ENCODE measurements around the gene STIM1.

STIM1 gene

DNA sequence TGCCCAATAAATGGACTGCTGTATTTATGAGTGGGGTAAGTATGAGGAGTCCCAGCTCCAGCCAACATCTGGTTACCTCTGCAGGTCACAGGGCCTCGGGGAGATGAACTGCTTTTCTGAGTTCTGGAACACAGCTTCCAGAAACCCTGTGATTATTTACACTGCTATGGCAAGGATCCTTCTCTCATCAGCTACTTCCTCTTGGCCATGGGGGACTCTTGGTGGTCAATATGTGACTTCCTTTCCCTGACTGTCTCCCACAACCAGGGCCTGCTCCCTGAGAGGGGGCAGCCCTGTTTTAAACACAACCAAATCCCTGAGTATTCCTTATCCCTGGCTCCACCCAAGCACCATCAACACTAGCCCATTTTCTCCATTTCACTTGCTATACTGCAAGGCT, 24.7 kb upstream of the STIM1 start:
- no peak for DNase-seq (ENCODE audit: low read depth in 2 of 2)

DNA sequence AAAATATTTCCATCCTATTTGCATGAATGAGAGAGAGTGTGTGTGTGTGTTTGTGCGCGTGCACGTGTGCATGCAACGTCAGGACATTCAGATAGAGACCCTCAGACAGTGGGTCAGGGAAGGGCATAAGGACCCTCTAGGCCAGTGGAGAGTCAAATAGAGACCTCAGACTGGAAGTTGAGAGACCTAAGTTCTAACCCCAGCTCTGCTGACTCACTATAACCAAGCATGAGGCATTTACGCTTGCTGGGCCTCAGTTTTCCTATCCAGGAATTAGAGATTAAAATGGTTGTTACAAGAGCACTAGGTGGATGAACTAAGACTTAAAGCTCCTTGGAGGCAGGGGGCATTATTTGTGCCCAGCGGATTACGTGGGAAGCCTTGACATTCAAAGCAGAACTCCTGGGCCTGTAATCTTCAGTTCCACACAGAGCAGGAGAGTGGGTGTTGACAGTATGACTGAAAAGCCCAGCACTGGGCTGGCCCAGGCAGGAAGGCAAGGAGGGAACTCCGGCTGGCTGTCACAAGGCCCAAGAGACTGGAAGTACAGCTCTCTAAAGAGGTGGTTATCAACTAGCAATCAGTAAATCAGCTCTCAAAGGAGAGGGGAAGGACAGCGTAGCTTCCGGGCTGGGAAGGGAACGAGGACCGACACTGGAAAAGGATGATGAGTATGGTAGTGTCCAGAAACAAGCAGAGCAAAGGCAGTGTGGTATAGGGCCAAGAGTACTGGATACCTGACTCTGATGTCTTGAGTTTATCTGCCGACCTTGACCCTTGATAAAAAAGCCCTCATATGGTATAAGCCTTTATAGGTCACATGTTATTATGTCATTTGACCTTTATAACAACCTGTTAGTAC, 23.9 kb upstream of the STIM1 start:
- no peak for DNase-seq (ENCODE audit: low read depth in 2 of 2)

DNA sequence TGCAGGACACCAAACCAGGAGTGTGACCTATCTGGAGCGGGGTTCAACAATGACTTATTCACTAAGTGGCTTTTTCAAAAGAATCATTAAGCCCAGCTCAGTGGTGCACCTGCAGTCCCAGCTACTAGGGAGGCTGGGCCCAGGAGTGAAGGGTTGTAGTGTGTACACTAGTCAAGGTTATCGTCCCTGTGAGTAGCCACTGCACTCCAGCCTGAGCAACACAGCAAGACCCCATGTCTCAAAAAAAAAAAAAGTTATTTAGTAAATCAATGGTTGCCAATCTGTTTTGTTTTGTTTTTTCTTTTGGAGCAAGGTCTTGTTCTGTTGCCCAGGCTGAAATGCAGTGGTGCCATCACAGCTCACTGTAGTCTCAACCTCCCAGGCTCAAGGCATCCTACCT, 22.6 kb upstream of the STIM1 start:
- no peak for DNase-seq (ENCODE audit: low read depth in 2 of 2)

DNA sequence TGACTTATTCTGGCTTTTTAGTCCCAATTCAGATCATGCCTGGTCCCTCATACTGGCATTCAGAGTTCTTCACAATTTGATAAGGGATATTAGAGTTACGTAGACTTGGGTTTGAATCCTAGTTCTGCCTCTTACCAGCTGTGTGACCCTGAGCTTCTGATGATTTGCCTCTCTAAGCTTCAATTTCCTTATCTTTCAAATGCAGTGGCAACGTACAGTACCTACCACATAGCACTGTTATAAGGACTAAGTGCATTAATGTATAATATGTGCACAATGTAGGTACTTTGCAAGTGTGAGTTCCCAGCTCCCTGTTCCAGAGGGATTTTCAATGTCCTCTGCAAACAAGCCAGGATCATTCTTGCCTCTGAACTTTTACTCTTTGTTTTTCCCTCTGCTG, 22.0 kb upstream of the STIM1 start:
- DNase-seq (ENCODE audit: low read depth in 2 of 2), result no peak

DNA sequence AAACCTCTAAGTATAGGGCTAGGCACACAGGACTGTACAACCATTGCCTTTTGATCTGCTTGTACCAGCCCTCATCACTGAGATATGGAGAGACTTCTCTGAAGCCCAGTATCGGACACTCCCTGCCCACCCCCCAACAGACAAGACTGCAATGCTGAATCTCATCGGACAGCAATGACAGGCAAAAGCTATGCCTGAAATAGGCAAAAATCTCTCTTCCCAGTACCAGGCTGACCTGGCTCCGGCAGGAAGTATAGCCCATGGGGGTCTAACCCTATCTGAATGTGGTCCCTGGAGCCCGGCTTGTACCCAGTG, 21.2 kb upstream of the STIM1 start:
- DNase-seq (ENCODE audit: low read depth in 2 of 2), result no peak

DNA sequence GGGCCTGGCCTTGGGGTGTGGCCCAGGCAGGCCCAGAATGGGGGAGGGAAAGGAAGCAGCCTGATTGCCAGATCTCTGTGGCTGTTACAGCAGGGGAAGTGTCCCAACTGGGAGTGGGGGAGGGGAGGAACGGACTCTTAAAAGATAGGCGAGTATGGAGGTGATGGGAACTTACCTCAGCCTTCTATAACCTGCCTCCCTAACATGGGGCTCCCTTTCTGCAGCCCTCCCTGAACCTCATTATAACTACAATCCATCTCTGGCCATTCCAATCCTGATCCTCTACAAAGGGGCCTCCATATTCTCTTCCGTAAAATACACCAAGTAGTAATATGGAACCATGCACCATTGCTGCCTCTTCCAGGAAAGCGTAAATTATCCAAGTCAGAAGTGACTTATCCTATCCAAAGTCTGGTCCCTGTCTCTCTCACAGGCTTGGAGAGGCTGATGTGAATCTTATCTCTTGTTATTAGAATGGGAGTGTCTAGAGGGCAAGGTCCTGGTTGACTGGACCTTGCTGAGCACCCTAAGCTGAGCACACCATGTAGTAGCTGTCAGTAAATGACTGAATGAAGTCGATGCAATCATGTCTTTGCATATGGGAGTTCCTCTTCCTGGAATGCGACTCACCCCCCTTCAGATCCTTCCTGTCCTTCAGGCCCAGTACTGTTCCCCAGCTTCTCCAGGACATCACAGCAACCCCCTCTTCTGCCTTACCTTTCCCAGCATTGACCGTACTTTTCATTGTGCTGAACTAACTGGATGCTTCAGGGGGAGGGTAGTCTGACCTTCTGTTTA, 20.6 kb upstream of the STIM1 start:
- DNase-seq (ENCODE audit: low read depth in 2 of 2), result no peak

DNA sequence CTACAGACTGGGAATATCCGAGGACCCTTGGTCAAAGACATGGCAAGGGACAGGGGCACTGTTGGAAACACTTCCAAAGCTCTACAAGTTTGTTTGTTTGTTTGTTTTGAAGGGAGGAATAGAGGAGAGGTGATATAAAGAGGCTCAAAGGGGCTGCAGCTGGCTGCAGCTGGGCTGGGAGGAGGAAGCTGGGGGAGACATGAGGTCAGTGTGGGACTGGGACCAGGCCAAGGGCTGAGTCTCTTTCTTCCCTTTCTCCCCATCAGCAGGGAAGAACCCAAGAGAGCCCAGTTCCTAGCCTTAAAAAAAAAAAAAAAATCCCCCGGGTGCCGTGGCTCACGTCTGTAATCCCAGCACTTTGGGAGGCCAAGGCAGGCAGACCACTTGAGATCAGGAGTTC, 19.7 kb upstream of the STIM1 start:
- DNase-seq (ENCODE audit: low read depth in 2 of 2), result no peak

DNA sequence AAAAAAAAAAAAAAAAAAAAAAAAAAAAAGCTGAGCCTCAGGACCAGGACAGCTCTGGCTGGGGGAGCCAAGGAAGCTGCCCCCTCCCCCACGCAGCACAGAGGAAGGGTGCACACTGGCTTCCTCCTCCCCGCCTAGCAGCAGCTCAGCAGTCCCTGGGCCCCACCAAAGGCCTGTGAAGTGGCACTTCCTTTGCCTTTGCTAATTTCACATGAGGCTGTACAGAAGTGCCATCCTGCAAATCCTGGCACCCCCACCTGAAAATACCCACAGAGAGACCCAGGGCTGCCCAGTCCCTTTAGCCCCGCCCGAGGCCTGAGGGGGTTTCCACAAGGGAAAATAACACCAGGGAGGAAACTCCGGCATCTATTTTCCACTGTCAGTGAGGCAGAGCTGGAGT, 18.6 kb upstream of the STIM1 start:
- DNase-seq (ENCODE audit: low read depth in 2 of 2), result no peak

DNA sequence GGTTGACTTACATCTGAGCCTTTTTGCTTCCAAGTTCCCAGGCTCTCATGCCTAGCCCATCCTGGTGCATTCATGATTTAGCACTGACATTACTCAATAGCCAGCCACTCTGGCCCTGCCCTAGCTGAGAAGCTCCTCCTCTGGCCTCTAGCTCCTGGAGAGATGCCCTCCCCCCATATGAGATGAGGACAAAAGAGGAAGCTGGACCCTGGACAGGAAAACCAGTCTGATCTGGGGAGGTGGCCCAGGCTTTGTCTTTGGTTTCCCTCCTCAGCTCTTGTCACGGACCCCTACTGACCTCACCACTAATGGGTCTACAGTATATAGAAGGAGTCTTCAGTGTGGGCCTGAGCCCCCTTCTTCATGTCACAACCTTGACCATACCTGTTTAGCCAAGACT, 17.7 kb upstream of the STIM1 start:
- DNase-seq (ENCODE audit: low read depth in 2 of 2), result no peak

DNA sequence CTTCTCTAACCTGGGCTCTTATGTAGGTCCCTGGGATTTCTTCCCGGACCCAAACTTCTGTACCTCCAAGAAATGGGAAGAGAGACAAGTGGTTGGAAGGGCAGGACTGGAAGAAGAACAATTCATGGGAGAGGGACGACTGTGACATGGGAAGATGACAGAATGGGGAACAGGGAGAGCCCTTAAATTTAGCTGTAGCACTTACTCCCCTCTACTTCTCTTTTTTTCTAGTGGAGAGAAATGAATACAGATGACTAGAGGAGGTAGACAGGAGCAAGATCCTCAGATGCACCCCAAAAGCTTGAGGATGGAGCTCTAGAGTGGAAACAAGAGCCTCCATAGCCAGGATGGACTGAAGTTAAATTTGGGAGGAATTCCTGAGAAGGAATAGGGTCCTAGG, 17.0 kb upstream of the STIM1 start:
- no peak for DNase-seq (ENCODE audit: low read depth in 2 of 2)

DNA sequence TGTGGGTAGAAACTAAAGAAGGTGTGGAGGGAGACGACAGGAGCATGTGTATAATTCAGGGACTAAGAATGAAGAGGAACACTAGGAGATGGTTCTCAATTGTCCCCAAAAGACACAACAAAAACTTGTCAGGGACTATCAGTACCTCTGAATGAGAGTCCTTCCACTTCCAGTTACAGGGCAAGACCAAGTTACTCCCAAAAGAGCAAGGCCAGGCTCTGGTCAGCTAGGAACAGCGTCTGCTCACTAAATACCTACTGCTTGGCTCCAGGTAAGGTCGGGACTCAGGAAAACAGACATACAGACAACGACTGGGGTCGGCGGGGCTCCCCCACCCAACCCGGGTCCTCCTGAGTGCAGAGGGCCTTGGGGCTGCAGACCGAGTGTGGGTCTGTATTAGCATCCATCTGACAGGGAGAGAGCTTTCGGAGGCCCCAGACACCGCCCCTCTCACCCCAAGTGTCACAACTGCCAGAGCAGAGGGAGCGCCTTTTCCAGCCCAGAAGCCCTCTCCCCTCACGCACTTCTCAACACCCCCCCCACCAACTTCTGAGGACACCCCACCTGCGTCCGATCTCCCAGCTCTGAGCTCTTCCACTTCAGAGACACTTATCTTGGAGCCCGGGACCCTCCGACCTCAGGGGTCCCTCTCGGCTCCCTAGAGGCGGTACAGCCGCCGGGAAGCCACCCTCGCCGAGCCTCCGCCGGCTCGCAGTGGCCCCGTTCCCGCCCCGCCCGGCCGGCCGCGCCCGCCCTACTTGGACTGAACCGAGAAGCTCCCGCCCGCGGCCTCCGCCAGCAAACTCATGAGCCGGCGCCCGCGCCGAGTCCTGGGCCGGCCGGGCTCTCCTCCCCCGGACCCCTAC, 15.2 kb upstream of the STIM1 start:
- DNase-seq (ENCODE audit: low read depth in 2 of 2), result no peak

DNA sequence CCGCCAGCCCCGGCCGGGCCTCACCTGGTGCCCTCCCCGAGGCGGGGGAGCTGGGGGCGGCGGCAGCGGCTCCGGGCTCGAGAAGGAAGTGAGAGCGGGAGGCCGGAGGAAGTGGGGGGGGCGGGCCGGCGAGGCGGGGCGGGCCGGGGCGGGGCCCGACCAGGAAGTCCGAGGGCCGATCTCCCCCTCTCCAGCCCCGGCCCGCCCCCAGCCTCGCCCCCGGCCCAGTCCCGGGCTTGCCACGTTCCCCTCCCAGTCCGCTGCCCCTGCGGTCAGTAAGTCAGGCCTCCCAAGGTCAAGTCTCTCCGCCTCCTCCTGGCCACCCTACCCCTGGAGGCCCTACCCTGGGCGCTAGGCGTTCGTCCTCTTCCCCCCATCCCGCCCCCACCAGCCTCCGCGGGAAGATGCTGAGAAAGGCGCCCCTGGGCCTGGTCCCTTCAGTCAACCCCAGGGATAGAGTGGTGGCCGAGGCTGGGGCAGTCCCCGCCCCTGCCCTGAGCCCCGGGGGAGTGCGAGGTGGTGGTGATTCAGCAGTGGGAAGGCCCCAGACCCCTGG, 14.5 kb upstream of the STIM1 start, which contains the start of gene RHOG:
RHOG (minus strand) TSS at position 90 of the 556 bp plus-strand sequence. CDS start 12,821 bp downstream, outside the sequence.
- no peak for DNase-seq (ENCODE audit: low read depth in 2 of 2)

DNA sequence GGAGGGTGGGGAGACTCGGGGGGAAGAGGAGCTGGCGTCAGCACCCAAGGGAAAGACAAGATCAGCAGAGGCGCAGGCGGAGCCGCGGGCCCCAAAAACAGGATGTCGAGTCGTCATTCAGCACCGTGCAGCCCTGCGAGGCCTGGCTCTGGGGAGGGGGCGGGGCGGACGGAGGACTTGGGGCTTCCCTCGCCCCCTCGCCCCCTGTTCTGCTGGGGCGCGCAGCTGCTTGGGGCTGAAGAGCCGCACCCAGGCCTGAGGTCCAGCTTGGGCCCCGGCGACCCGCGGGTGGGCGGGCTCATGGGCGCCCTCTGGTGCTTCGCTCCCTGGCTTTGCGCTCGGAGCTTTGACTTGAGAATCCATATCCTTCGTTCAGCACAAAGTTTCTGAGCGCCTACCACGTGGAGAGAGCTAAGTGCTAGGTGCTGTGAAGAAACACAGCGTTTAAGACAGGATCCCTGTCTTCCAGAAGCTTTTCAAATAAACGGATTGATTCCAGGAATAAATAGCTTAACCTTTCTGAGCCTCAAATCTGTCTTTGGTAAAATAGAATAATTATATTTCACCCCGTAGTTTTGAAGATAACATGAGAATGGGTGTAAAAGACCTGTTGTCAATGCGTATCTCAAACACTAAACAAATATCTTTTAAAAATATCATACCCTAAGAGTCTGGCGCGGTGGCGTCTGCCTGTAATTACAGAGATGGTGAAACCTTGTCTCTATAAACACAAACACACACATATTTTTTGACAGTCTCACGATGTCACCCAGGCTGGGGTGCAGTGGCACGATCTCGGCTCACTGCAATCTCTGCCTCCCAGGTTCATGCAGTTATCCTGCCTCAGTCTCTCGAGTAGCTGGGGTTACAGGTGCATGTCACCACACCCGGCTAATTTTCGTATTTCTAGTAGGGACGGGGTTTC, 13.8 kb upstream of the STIM1 start:
- peak; percentile 48 to 58 for DNase-seq (ENCODE audit: low read depth in 2 of 2)

DNA sequence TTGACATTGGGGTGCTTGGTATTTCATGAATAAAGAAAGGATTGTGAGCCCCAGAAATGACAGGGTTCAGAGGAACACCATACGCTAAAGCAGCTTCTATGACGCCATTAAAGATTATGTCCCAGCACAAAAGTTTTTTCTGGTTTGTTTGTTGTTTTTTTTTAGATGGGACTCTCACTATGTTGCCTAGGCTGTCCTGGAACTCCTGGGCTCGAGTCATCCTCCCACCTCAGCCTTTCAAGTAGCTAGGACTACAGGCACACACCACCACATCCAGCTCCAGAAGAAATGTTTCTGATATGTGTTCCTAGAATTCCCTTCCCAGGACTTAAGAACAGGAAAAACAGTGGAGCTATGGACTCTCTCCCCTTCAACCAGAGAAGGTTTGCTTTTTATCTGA, 12.1 kb upstream of the STIM1 start:
- no peak for DNase-seq (ENCODE audit: low read depth in 2 of 2)

DNA sequence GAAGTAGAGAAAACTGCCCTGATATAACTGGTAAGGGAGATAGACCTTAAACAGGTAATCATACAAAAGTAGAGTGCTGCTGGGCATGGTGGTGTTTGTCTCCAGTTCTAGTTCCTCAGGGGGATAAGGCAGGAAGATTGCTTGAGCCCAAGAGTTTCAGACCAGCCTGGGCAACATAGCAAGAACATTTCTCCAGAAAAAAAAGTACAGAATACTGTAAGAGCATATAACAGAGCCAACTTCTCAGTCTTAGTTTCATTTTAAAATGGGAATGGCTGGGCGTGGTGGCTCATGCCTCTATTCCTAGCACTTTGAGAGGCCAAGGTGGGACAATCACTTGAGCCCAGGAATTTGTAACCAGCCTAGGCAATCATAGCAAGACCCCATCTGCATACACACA, 10.2 kb upstream of the STIM1 start:
- no peak for DNase-seq (ENCODE audit: low read depth in 2 of 2)

DNA sequence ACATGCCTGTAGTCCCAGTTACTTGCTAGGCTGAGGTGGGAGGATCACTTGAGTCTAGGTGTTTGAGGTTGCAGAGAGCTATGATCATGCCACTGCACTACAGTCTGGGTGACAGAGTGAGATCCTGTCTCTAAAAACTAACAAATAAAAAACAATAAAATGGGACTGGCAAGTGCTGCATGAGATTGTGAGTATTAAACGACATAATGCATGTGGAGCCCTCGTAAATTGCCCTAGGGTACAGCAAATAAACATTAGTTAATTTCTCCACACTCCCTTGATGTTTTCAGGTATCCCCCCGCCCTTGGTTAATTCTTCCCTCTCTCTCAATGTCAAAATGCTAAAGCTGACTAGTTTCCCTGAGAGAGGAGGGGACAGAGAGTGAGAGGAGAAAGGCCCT, 9.8 kb upstream of the STIM1 start:
- no peak for DNase-seq (ENCODE audit: low read depth in 2 of 2)

DNA sequence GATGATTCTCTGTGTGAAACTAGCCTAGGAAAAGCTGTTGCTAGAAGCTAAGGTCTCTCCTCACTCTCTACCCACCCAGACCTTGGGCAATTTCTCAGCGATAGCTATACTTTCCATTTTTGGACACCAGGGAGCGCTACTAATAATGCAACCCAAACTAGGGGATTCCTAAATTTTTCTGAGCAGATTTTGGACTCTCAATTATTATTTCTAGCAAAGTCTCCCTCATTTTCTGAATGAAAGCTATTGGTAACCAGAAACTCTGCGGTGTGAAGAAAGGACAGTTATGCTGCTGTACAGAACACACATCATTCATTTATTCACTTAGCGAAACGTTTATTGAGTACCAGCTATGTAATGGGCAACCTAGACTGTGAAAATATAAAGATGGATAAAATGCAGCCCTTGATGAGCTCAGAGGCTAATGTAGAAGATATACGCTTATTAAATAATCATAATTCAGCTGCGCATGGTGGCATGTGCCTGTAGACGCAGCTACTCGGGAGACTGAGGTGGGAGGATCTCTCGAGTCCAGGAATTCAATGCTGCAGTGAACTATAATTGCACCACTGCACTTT, 6.1 kb upstream of the STIM1 start:
- no peak for DNase-seq (ENCODE audit: low read depth in 2 of 2)

DNA sequence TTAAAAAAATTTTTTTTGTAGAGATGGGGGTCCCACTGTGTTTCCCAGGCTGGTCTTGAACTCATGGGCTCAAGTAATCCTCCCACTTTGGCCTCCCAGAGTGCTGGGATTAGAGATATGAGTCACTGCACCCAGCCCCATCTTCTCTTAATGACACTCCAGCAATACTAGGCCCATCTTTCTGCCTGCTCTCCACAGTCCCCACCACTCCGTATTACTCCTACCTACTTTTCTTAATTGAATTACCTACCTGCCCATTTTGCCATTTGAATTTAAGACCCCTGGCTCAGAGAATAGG, 2.0 kb upstream of the STIM1 start:
- DNase-seq (ENCODE audit: low read depth in 2 of 2), result no peak

DNA sequence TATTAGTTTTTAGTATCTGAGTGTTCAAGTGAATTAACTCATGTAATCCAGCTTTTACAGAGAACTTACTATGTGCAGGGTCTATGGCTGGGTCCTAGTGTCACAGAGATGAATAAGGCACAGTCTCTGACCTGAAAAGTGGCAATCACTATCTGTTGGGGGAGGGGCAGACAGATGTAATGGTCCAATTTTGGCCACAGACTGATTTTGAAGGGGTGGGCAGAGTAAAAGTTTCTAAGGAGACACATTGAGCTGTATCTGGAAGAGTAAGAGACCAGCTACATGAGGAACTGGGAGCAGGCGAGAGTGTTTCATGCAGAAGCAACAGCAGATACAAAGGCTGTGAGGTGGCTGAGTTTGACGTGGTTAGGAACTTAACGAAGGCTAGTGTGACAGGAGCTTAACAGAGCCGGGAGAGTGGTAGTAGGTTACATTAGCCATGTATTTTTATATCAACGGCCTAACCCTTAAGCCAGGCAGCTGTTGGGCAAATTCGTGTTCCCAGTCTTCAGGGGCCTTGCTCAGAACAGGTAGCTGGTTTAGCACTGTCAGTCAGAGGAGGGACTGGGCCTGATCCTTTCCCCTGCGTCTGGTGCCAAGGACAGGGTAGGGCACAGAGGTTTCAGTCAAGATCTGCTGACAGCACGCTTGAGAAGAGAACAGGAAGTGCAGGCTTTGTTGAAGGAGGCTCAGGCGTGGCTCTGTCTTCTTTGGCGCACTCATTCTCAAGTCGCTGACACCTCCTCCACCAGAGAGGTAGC, 1.4 kb upstream of the STIM1 start:
- DNase-seq (ENCODE audit: low read depth in 2 of 2), result no peak

DNA sequence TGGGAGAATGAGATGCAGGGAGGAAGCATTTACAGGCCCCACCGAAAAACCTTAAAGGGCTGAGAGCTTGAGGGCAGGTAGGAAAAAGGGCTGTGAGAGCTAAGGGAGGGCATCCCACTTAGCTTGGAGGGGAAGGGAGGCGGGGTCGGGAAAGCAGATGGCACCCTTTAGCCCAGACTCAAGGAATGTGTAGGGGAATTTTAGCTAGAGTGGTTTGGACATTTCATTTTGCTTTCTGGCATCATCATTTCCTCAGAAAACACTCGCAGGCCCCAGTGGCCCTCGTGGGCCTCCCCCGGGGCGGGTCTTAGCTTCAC, 846 bp upstream of the STIM1 start:
- no peak for DNase-seq (ENCODE audit: low read depth in 2 of 2)

All from fibroblast of skin of left biceps (primary cell).